HepG2 (cell line): Measurements from ENCODE around the gene MGARP. TPM values are rescaled to one million over a fixed set of nuclear protein-coding genes. Genes with fewer than 3 reads are reported as not detected.
A peak's percentile ranks its signal among the peaks of the same experiment; 100 is the strongest.

Source experiments
- ATAD3A ChIP-seq: sonication (generic); formaldehyde crosslinking; IDR thresholded peaks from 2 replicates; pipeline ENCODE4 v1.4.0; 2020; ENCODE audit warnings: missing genetic modification reagents
- ATF7-NPFF ChIP-seq: sonication (generic); formaldehyde crosslinking; IDR thresholded peaks from 2 replicates; pipeline ENCODE4 v1.8.1; 2023; ENCODE audit warnings: mild to moderate bottlenecking, low read depth, missing genetic modification reagents, moderate library complexity
- ATRX ChIP-seq: sonication (generic); formaldehyde crosslinking; IDR thresholded peaks from 2 replicates; pipeline ENCODE4 v1.4.0; 2020; ENCODE audit warnings: missing genetic modification reagents, borderline replicate concordance
- BRCA1 ChIP-seq: sonication (generic); formaldehyde crosslinking; IDR thresholded peaks from 2 replicates; pipeline ENCODE4 v1.4.0; 2020; ENCODE audit warnings: missing genetic modification reagents
- DPF2 ChIP-seq: sonication (generic); formaldehyde crosslinking; IDR thresholded peaks from 2 replicates; pipeline ENCODE4 v1.4.0; 2020; ENCODE audit warnings: mild to moderate bottlenecking, low read depth, missing genetic modification reagents, borderline replicate concordance
- FOXO4 ChIP-seq: sonication (generic); formaldehyde crosslinking; conservative IDR thresholded peaks from 2 replicates; pipeline ENCODE4 v1.8.1; 2023; ENCODE audit warnings: missing genetic modification reagents
- KDM1A ChIP-seq: IDR thresholded peaks from 2 replicates; pipeline ENCODE4 v1.6.1; 2016; ENCODE audit warnings: missing compliant biosample characterization
- MXD3 ChIP-seq: IDR thresholded peaks from 2 replicates; pipeline ENCODE4 v1.6.1; 2016; ENCODE audit warnings: mild to moderate bottlenecking, missing biosample characterization, missing genetic modification reagents
- MXD4 ChIP-seq: IDR thresholded peaks from 2 replicates; pipeline ENCODE4 v1.6.1; 2016; ENCODE audit warnings: mild to moderate bottlenecking, missing biosample characterization, missing genetic modification reagents
- NR2F1 ChIP-seq, 2 experiments: fragments of 450-650 bp in 1 of 2; formaldehyde crosslinking in 1 of 2; IDR thresholded peaks; 2 replicates each; pipeline versions ENCODE4 v1.5.0 to v1.6.1; 2016 to 2020; ENCODE audit warnings: mild to moderate bottlenecking in 1 of 2, missing compliant biosample characterization in 1 of 2, missing genetic modification reagents in 1 of 2, moderate library complexity in 1 of 2
- PRDM4 ChIP-seq: sonication (generic); formaldehyde crosslinking; IDR thresholded peaks from 2 replicates; pipeline ENCODE4 v1.9.0; 2021; ENCODE audit warnings: missing genetic modification reagents, borderline replicate concordance
- THAP9 ChIP-seq: sonication (generic); formaldehyde crosslinking; IDR thresholded peaks from 2 replicates; pipeline ENCODE4; 2020; ENCODE audit warnings: missing genetic modification reagents, mild to moderate bottlenecking, borderline replicate concordance
- ZBTB4 ChIP-seq: sonication (generic); formaldehyde crosslinking; IDR thresholded peaks from 2 replicates; pipeline ENCODE4 v1.4.0; 2020; ENCODE audit warnings: missing genetic modification reagents, mild to moderate bottlenecking, borderline replicate concordance
- ZNF234 ChIP-seq: sonication (generic); formaldehyde crosslinking; conservative IDR thresholded peaks from 2 replicates; pipeline ENCODE4 v1.5.1; 2020; ENCODE audit warnings: mild to moderate bottlenecking, missing genetic modification reagents
- ZNF33A ChIP-seq: sonication (generic); formaldehyde crosslinking; IDR thresholded peaks from 2 replicates; pipeline ENCODE4 v1.5.1; 2020; ENCODE audit warnings: missing genetic modification reagents, mild to moderate bottlenecking, moderate library complexity, borderline replicate concordance
- ZSCAN21 ChIP-seq: sonication (generic); formaldehyde crosslinking; IDR thresholded peaks from 2 replicates; pipeline ENCODE4 v1.8.0; 2022; ENCODE audit warnings: mild to moderate bottlenecking, missing genetic modification reagents, moderate library complexity, borderline replicate concordance
- polyA plus RNA-seq, 8 experiments: library from polyadenylated mRNA; depleted of rRNA in 3 of 8; stranded (reverse) in 7 of 8; unstranded in 1 of 8; fragments of >200 nt; fragmentation: Illumina TruSeq in 4 of 8; extraction: Trizol in 4 of 8; gene quantifications; 2 replicates each; pipeline versions ENCODE4 v1.2.1 to v1.2.3, GENCODE V29; 2011 to 2016; ENCODE audit warnings: low read depth in 4 of 8, missing spikeins in 1 of 8, mixed read lengths in 1 of 8; ENCODE audit not compliant: insufficient read depth in 1 of 8
- total RNA-seq, 5 experiments: library from RNA; depleted of rRNA; stranded (reverse); fragments of >200 nt; fragmentation: Illumina TruSeq; extraction: Trizol; gene quantifications; 2 replicates each; pipeline ENCODE4 v1.2.3, GENCODE V29; 2016; ENCODE audit warnings: low read depth in 1 of 5

MGARP gene
- total and polyA plus RNA-seq, 2 of the 13 experiments (the other 11 are each of a cell fraction or from before 2014, with no cell fraction given) = 0.11 to 0.13 TPM

GRCh38 chr4:139301113-139301820, 21.2 kb upstream of the MGARP start, which contains the start of gene NAA15 (continued):
- TF ChIP-seq PRDM4 (CRISPR knock-in tag) (no peak; the same call in 1 of the 2 replicates), MXD4 (peak; percentile 81; the same call in 1 of the 2 replicates), ZNF33A (CRISPR knock-in tag) (no peak), KDM1A (CRISPR knock-in tag) (no peak; the same call in 1 of the 2 replicates), ZNF234 (no peak), DPF2 (no peak), ZBTB4 (no peak; the same call in 1 of the 2 replicates), ZSCAN21 (peak; percentile 50; the same call in 1 of the 2 replicates), MXD3 (peak; percentile 91), BRCA1 (0 out of 2 replicates have a peak, but pooled peaks have one; percentile 63), NR2F1 (CRISPR knock-in tag; IDR thresholded peaks at IDR 0.05) (peak in 1 of 2 experiments; percentile 20; a peak in 1 of 4 replicates), ATF7-NPFF (CRISPR knock-in tag) (peak; percentile 10), THAP9 (CRISPR knock-in tag) (peak; percentile 98), ATAD3A (CRISPR knock-in tag) (no peak), ATRX (CRISPR knock-in tag) (no peak), FOXO4 (CRISPR knock-in tag) (no peak)
